Thyroid gland (tissue), 4 donors: Measurements from ENCODE around the gene LSM14A.
"Not testable (repeated sequence)": the region's sequence is repeated elsewhere in the genome, so short reads cannot be mapped to it uniquely, and the experiment has no call there.

Experiments
- CTCF ChIP-seq, 6 experiments: fragments of 200-600 bp in 3 of 6; fragments of 450-650 bp in 3 of 6; sonication (generic) in 3 of 6; IDR thresholded peaks; one replicate each; pipeline ENCODE4 v1.5.1; 2016 to 2019; ENCODE audit warnings: antibody characterized with exemption in 6 of 6, mild to moderate bottlenecking in 2 of 6, inconsistent platforms in 1 of 6, moderate library complexity in 1 of 6
- POLR2A ChIP-seq, 2 donors: fragments of 450-650 bp; IDR thresholded peaks; one replicate each; pipeline ENCODE4 v1.6.1; 2017; ENCODE audit warnings: antibody characterized with exemption in 2 of 2, mild to moderate bottlenecking in 2 of 2, moderate library complexity in 1 of 2

- not testable (repeated sequence) for TF ChIP-seq POLR2A, CTCF (IDR thresholded peaks at IDR 0.05)
These were observed 2.7 kb upstream of the LSM14A start for GRCh38 chr19:34169475-34170199.
